Endothelial cell of umbilical vein (primary cell): Measurements from ENCODE around the gene SMOC2. TPM values are rescaled to one million over a fixed set of nuclear protein-coding genes. Genes with fewer than 3 reads are reported as not detected.

ENCODE experiments used
- BruUV-seq: library from RNA; stranded (reverse); fragments of 400-500 nt; replicated peaks from 2 replicates; lab custom pipeline; 2021; lab: Mats Ljungman, UMichigan
- CTCF ChIA-PET: fragments of 300-600, 350-600 bp; sonication (Branson Sonifier 250); formaldehyde crosslinking; loops from one replicate; lab custom pipeline; 2021; ENCODE audit warnings: antibody characterized with exemption, inconsistent platforms; lab: Charles Lee
- POLR2A ChIA-PET: fragments of 300-600, 350-600 bp; sonication (Branson Sonifier 250); formaldehyde crosslinking; loops from one replicate; lab custom pipeline; 2021; ENCODE audit warnings: antibody characterized with exemption, inconsistent platforms; lab: Charles Lee
- DNase-seq: peaks from one replicate; pipeline ENCODE4 v3.0.0-alpha.2; 2011; ENCODE audit warnings: low read depth, low spot score
- FAIRE-seq: peaks from 2 replicates; lab custom pipeline; 2011; peaks lifted over from hg19 to GRCh38; lab: Jason Lieb, UNC
- H2AFZ ChIP-seq: 2 replicates; pipeline ENCODE4 v1.6.0; 2012; ENCODE audit warnings: low read depth, low read length, control low read depth, inconsistent platforms
- H3K27ac ChIP-seq: 2 replicates; pipeline ENCODE4 v1.5.1; 2011; ENCODE audit warnings: low read depth, mild to moderate bottlenecking, control low read depth, low read length, moderate library complexity; ENCODE audit not compliant: insufficient read depth
- H3K27me3 ChIP-seq, 2 experiments: 2 replicates each; pipeline versions ENCODE4 v1.6.0 to v1.6.1; 2011; ENCODE audit warnings: low read length in 2 of 2, mixed read lengths in 1 of 2; ENCODE audit not compliant: control insufficient read depth in 2 of 2, insufficient read depth in 2 of 2
- H3K36me3 ChIP-seq, 2 experiments: 2 replicates in 1 of 2; 3 replicates in 1 of 2; pipeline ENCODE4 v1.5.1; 2011; ENCODE audit warnings: low read length in 2 of 2, mild to moderate bottlenecking in 1 of 2, moderate library complexity in 1 of 2; ENCODE audit not compliant: control insufficient read depth in 2 of 2, insufficient read depth in 2 of 2; ENCODE audit errors: extremely low read depth in 1 of 2
- H3K4me1 ChIP-seq: 3 replicates; pipeline ENCODE4 v1.5.1; 2011; ENCODE audit warnings: mild to moderate bottlenecking, low read length; ENCODE audit not compliant: control insufficient read depth, insufficient read depth; ENCODE audit errors: extremely low read depth
- H3K4me2 ChIP-seq: 2 replicates; pipeline ENCODE4 v1.6.1; 2011; ENCODE audit warnings: low read length, control low read depth, mixed read lengths; ENCODE audit not compliant: insufficient read depth
- H3K4me3 ChIP-seq, 3 experiments: fragments of 200-600 bp in 1 of 3; sonication (generic), shearing (Covaris generic) in 1 of 3; replicated peaks in 1 of 3; 2 replicates each; pipeline ENCODE4 v1.5.1; 2011 to 2016; ENCODE audit warnings: control low read depth in 3 of 3, low read length in 3 of 3, mild to moderate bottlenecking in 2 of 3, inconsistent platforms in 1 of 3, low read depth in 1 of 3, moderate library complexity in 1 of 3; ENCODE audit not compliant: insufficient read depth in 1 of 3
- H3K79me2 ChIP-seq: 2 replicates; pipeline ENCODE4 v1.6.0; 2012; ENCODE audit warnings: low read length, inconsistent platforms; ENCODE audit not compliant: control insufficient read depth, insufficient read depth
- H3K9ac ChIP-seq: replicated peaks from 2 replicates; pipeline ENCODE3; 2011; ENCODE audit warnings: low read length, control low read depth; ENCODE audit not compliant: insufficient read depth; ENCODE audit errors: extremely low read depth
- H3K9me1 ChIP-seq: replicated peaks from 3 replicates; pipeline ENCODE4 v1.6.0; 2011; ENCODE audit warnings: mild to moderate bottlenecking, low read length; ENCODE audit not compliant: control insufficient read depth, insufficient read depth; ENCODE audit errors: extremely low read depth
- H3K9me3 ChIP-seq: replicated peaks from 2 replicates; pipeline ENCODE4 v1.5.1; 2012; ENCODE audit warnings: low read length, inconsistent platforms; ENCODE audit not compliant: control insufficient read depth, insufficient read depth
- H4K20me1 ChIP-seq: replicated peaks from 2 replicates; pipeline ENCODE3; 2011; ENCODE audit warnings: mild to moderate bottlenecking, low read length; ENCODE audit not compliant: control insufficient read depth, insufficient read depth; ENCODE audit errors: extremely low read depth
- EZH2 ChIP-seq: IDR thresholded peaks from 2 replicates; pipeline ENCODE4 v1.6.1; 2012; ENCODE audit warnings: borderline replicate concordance, low read depth, mild to moderate bottlenecking, moderate library complexity, low read length, inconsistent platforms; ENCODE audit not compliant: severe bottlenecking
- FOS ChIP-seq: IDR thresholded peaks from 2 replicates; pipeline ENCODE4 v1.6.1; 2011; ENCODE audit warnings: mild to moderate bottlenecking, low read length, moderate library complexity, borderline replicate concordance; ENCODE audit not compliant: insufficient read depth
- GATA2 ChIP-seq: IDR thresholded peaks from 2 replicates; pipeline ENCODE4 v1.7.0; 2011; ENCODE audit warnings: low read depth, mild to moderate bottlenecking, moderate library complexity, mixed read lengths, low read length; ENCODE audit not compliant: insufficient read length, insufficient read depth
- JUN ChIP-seq: IDR thresholded peaks from 2 replicates; pipeline ENCODE4 v1.6.1; 2011; ENCODE audit warnings: borderline replicate concordance, low read depth; ENCODE audit not compliant: insufficient read length, insufficient read depth
- MYC ChIP-seq: IDR thresholded peaks from one replicate; pipeline ENCODE4 v1.6.1; 2011; ENCODE audit warnings: mild to moderate bottlenecking, low read depth, low read length
- POLR2A ChIP-seq: IDR thresholded peaks from 2 replicates; pipeline ENCODE4 v1.6.1; 2012; ENCODE audit warnings: low read depth, mild to moderate bottlenecking, control low read depth, low read length
- POLR2AphosphoS5 ChIP-seq: IDR thresholded peaks from 2 replicates; pipeline ENCODE4 v1.6.1; 2012; ENCODE audit warnings: low read depth, mild to moderate bottlenecking, control low read depth, low read length, moderate library complexity; ENCODE audit not compliant: insufficient read depth
- dilution Hi-C: fragments of 300-500 bp; cut with MboI; formaldehyde crosslinking; loops from one replicate; pipeline ENCODE4 v1.15.0; 2019; ENCODE audit warnings: low sequenced_read_pairs; ENCODE audit not compliant: extremely low pct_ligation_motif_present
- intact Hi-C: fragments of 100-400 bp; cut with micrococcal nuclease; formaldehyde crosslinking; loops from one replicate; pipeline ENCODE4 v1.10.0; 2022
- polyA plus RNA-seq, 4 experiments: library from polyadenylated mRNA; depleted of rRNA in 3 of 4; stranded (reverse) in 3 of 4; unstranded in 1 of 4; fragments of >200 nt; gene quantifications; 2 replicates each; pipeline versions ENCODE4 v1.2.1 to v1.2.3, GENCODE V29; 2011 to 2012; ENCODE audit warnings: missing spikeins in 1 of 4
- total RNA-seq: library from RNA; stranded (reverse); gene quantifications from 2 replicates; pipeline ENCODE4 v1.2.3, GENCODE V29; 2021
- TF ChIP-seq, protein P1 (sequence below), 2 donors: IDR thresholded peaks; 1 replicate in 1 of 2; 2 replicates in 1 of 2; pipeline ENCODE4 v1.5.1; 2011; ENCODE audit warnings: low read length in 2 of 2, mild to moderate bottlenecking in 2 of 2, moderate library complexity in 2 of 2, control low read depth in 1 of 2, inconsistent platforms in 1 of 2, low read depth in 1 of 2; ENCODE audit not compliant: insufficient read depth in 1 of 2; ENCODE audit errors: extremely low read depth in 1 of 2
- TF ChIP-seq, protein P2 (sequence below): IDR thresholded peaks from 2 replicates; pipeline ENCODE4 v1.6.1; 2011; ENCODE audit not compliant: insufficient read depth, insufficient read length

Gene SMOC2
- total and polyA plus RNA-seq, 2 donors (not counting 3 experiments of a cell fraction or from before 2014, with no cell fraction given) = not detected

DNA sequence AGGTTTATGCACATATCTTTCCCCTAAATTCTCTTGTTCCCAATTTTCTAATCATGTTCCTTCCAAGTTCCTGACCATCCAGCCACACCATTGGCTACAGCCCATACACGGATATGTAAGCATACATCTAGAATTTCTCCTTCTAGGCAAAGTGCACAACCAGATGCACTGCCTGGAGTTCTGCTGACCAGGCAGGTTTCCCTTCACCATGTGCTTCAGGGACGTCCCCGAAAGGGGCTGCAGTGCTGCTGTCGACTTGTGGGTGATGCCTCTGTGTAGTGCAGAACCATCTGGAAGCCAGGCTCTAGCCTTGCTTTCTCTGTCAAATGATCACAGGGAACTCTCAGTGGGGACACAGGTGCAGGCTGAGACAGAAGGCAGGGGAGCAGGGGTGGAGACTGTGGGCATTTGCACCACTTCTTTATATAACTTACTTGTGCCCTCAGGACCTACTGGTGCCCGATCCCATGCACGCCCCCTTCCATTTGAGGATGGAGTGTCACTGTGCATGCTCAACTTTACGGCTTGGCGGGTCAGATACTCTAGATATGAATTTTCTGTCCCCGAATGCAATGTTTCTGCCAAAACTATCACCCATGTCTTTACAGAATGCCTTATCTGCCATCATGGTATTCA lies 37.5 kb upstream of the SMOC2 start:
- intact Hi-C loops = no loop called here
- DNase-seq (no peak), FAIRE-seq (no peak)
- Histone ChIP-seq H4K20me1 (no peaks in the 10 kb centered on the region), H3K4me1 (no peaks in the 10 kb centered on the region), H3K9me1 (no peaks in the 10 kb centered on the region), H3K4me2 (no peak overlapping the region), H3K27me3 (no peaks in the 10 kb centered on the region), H3K9me3 (peaks cover 2% of the 10 kb centered on the region), H3K79me2 (no peaks in the 10 kb centered on the region), H3K4me3 (no peak overlapping the region), H2AFZ (no peak overlapping the region), H3K36me3 (no peaks in the 10 kb centered on the region), H3K27ac (no peak overlapping the region), H3K9ac (no peak overlapping the region)
- no TSS peak for BruUV-seq
- ChIA-PET POLR2A (no interaction called here), CTCF (no interaction called here)
- no peak for TF ChIP-seq MYC
- TF ChIP-seq POLR2A = no peak
- no peak for TF ChIP-seq GATA2
- TF ChIP-seq JUN = no peak
- TF ChIP-seq, protein P1, sequence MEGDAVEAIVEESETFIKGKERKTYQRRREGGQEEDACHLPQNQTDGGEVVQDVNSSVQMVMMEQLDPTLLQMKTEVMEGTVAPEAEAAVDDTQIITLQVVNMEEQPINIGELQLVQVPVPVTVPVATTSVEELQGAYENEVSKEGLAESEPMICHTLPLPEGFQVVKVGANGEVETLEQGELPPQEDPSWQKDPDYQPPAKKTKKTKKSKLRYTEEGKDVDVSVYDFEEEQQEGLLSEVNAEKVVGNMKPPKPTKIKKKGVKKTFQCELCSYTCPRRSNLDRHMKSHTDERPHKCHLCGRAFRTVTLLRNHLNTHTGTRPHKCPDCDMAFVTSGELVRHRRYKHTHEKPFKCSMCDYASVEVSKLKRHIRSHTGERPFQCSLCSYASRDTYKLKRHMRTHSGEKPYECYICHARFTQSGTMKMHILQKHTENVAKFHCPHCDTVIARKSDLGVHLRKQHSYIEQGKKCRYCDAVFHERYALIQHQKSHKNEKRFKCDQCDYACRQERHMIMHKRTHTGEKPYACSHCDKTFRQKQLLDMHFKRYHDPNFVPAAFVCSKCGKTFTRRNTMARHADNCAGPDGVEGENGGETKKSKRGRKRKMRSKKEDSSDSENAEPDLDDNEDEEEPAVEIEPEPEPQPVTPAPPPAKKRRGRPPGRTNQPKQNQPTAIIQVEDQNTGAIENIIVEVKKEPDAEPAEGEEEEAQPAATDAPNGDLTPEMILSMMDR (IDR thresholded peaks at IDR 0.05; ENCODE audit: extremely low read depth in 1 of 2, insufficient read depth in 1 of 2, low read depth in 1 of 2, low read length in 2 of 2) = no peak
- TF ChIP-seq EZH2 = no peak
- TF ChIP-seq, protein P2, sequence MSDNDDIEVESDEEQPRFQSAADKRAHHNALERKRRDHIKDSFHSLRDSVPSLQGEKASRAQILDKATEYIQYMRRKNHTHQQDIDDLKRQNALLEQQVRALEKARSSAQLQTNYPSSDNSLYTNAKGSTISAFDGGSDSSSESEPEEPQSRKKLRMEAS = no peak
- TF ChIP-seq FOS = no peak
- no peak for TF ChIP-seq POLR2AphosphoS5
- dilution Hi-C loops = no loop called here
